HEK293 (cell line): Measurements from ENCODE around the gene TFRC.
"Not testable (repeated sequence)": the region's sequence is repeated elsewhere in the genome, so short reads cannot be mapped to it uniquely, and the experiment has no call there.

ENCODE experiments used
- CTCF ChIA-PET: fragments of 350-600 bp; formaldehyde crosslinking; extraction: SDS; loops from one replicate; lab custom pipeline; 2021; ENCODE audit warnings: antibody characterized with exemption; lab: Yijun Ruan, JAX
- POLR2A ChIA-PET: fragments of 300-600 bp; formaldehyde crosslinking; extraction: SDS; loops from one replicate; lab custom pipeline; 2020; ENCODE audit warnings: antibody characterized with exemption, inconsistent platforms; lab: Yijun Ruan, JAX
- H3K27ac ChIP-seq: fragments of 200-500 bp; sonication (Bioruptor generic); 2 replicates; pipeline ENCODE4 v1.5.1; 2014; ENCODE audit warnings: low read depth, low read length, control low read depth, inconsistent platforms; ENCODE audit errors: extremely low read depth
- H3K36me3 ChIP-seq, 2 experiments: fragments of 200-500 bp in 1 of 2; sonication (Bioruptor generic) in 1 of 2; 1 replicate in 1 of 2; 2 replicates in 1 of 2; pipeline ENCODE4 v1.5.1; 2014 to 2017; ENCODE audit warnings: inconsistent platforms in 2 of 2, low read length in 2 of 2; ENCODE audit not compliant: control insufficient read depth in 2 of 2, insufficient read depth in 1 of 2
- H3K4me1 ChIP-seq: fragments of 200-500 bp; sonication (Bioruptor generic); 2 replicates; pipeline ENCODE4 v1.5.1; 2014; ENCODE audit warnings: mild to moderate bottlenecking, low read length, inconsistent platforms; ENCODE audit not compliant: control insufficient read depth, insufficient read depth
- H3K4me3 ChIP-seq: 2 replicates; pipeline ENCODE4 v1.5.1; 2011; ENCODE audit warnings: low read depth, mild to moderate bottlenecking, control low read depth, low read length, moderate library complexity
- H3K9me3 ChIP-seq: fragments of 200-500 bp; sonication (Bioruptor generic); 2 replicates; pipeline ENCODE4 v1.5.1; 2014; ENCODE audit warnings: low read depth, low read length, inconsistent platforms; ENCODE audit not compliant: control insufficient read depth, insufficient read depth
- BCL6B ChIP-seq: fragments of 450-650 bp; formaldehyde crosslinking; IDR thresholded peaks from 2 replicates; pipeline ENCODE4 v1.5.1; 2017; ENCODE audit warnings: missing biosample characterization, missing genetic modification characterization
- EGR2 ChIP-seq: fragments of 450-650 bp; formaldehyde crosslinking; IDR thresholded peaks from 2 replicates; pipeline ENCODE4 v1.5.1; 2016; ENCODE audit warnings: low read depth, missing biosample characterization, missing genetic modification characterization
- PRDM2 ChIP-seq: fragments of 450-650 bp; formaldehyde crosslinking; IDR thresholded peaks from 2 replicates; pipeline ENCODE4 v1.5.1; 2016; ENCODE audit warnings: missing biosample characterization, missing genetic modification characterization, borderline replicate concordance
- RBAK ChIP-seq: fragments of 450-650 bp; formaldehyde crosslinking; IDR thresholded peaks from 2 replicates; pipeline ENCODE4 v1.5.1; 2016; ENCODE audit warnings: missing biosample characterization, missing genetic modification characterization
- ZBTB17 ChIP-seq: fragments of 450-650 bp; formaldehyde crosslinking; IDR thresholded peaks from 2 replicates; pipeline ENCODE4 v1.5.1; 2016; ENCODE audit warnings: missing biosample characterization, missing genetic modification characterization
- ZBTB6 ChIP-seq: fragments of 450-650 bp; formaldehyde crosslinking; IDR thresholded peaks from 2 replicates; pipeline ENCODE4 v1.5.1; 2017; ENCODE audit warnings: missing biosample characterization, missing genetic modification characterization
- ZNF10 ChIP-seq: fragments of 450-650 bp; formaldehyde crosslinking; IDR thresholded peaks from 2 replicates; pipeline ENCODE4 v1.5.1; 2017; ENCODE audit warnings: missing biosample characterization, missing genetic modification characterization
- ZNF146 ChIP-seq: fragments of 450-650 bp; formaldehyde crosslinking; IDR thresholded peaks from 2 replicates; pipeline ENCODE4 v1.5.1; 2016; ENCODE audit warnings: missing biosample characterization, missing genetic modification characterization
- ZNF19 ChIP-seq: fragments of 450-650 bp; formaldehyde crosslinking; IDR thresholded peaks from 2 replicates; pipeline ENCODE4; 2016; ENCODE audit warnings: missing biosample characterization, missing genetic modification characterization, low read depth
- ZNF24 ChIP-seq: fragments of 450-650 bp; formaldehyde crosslinking; IDR thresholded peaks from 2 replicates; pipeline ENCODE4 v1.5.1; 2016; ENCODE audit warnings: missing biosample characterization, missing genetic modification characterization
- ZNF280D ChIP-seq: fragments of 450-650 bp; formaldehyde crosslinking; IDR thresholded peaks from 2 replicates; pipeline ENCODE4 v1.5.1; 2016; ENCODE audit warnings: missing biosample characterization, missing genetic modification characterization
- ZNF629 ChIP-seq: fragments of 450-650 bp; formaldehyde crosslinking; IDR thresholded peaks from 2 replicates; pipeline ENCODE4 v1.5.1; 2017; ENCODE audit warnings: missing biosample characterization, missing genetic modification characterization
- TF ChIP-seq, protein P1 (sequence below): fragments of 450-650 bp; formaldehyde crosslinking; IDR thresholded peaks from 2 replicates; pipeline ENCODE4 v1.5.1; 2017; ENCODE audit warnings: missing biosample characterization, missing genetic modification characterization

TFRC gene

GRCh38 chr3:196020373-196020772 is 61.5 kb downstream of the TFRC start:
- Histone ChIP-seq H3K27ac (no peak overlapping the region), H3K4me1 (no peaks in the 10 kb centered on the region), H3K9me3 (no peaks in the 10 kb centered on the region), H3K36me3 (no peaks in the 10 kb centered on the region), H3K4me3 (no peak overlapping the region)
- ChIA-PET POLR2A (no interaction called here), CTCF (interaction anchor here (0.8 kb wide), 1 partner anchor 177 kb away, joined by 4 read pairs; no protein-coding TSS in a partner anchor)
- TF ChIP-seq EGR2 (tag by site-specific recombination) = no peak

DNA sequence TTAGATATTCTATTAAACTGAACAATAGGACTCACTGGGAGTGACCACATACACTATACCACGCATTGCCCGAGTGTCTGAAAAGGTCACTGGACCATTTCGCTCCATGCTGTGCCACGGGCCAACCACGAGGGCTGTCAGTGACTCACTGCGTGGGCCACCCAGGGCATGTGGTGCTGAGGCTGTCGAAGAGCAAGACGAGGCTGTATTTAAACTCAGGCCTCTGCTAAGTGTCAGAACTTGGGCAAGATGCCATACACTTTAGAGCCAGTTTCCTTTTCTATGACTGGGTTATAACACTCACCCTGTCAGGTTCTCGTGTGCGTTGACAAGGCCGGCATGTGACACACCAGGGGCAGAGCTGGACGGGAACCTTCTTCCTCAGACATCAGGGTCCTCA is 62.3 kb downstream of the TFRC start:
- POLR2A ChIA-PET, H3K4me1 ChIP-seq, H3K4me3 ChIP-seq, H3K27ac ChIP-seq, H3K36me3 ChIP-seq, H3K9me3 ChIP-seq, CTCF ChIA-PET: not testable (repeated sequence)

DNA sequence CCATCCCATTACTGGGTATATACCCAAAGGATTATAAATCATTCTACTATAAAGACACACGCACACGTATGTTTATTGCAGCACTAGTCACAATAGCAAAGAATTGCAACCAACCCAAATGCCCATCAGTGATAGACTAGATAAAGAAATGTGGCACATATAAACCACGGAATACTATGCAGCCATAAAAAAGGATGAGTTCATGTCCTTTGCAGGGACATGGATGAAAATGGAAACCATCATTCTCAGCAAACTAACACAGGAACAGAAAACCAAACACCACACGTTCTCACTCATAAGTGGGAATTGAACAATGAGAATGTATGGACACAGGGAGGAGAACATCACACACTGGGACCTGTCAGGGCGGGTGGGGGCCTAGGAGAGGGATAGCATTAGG is 63.7 kb downstream of the TFRC start:
- H3K4me1 ChIP-seq, CTCF ChIA-PET, H3K9me3 ChIP-seq, POLR2A ChIA-PET, H3K36me3 ChIP-seq, H3K27ac ChIP-seq, H3K4me3 ChIP-seq: not testable (repeated sequence)
- 0 out of 2 replicates have a peak, but pooled peaks have one; percentile 38 for TF ChIP-seq ZNF280D
- TF ChIP-seq ZNF146 = peak; percentile 99

DNA sequence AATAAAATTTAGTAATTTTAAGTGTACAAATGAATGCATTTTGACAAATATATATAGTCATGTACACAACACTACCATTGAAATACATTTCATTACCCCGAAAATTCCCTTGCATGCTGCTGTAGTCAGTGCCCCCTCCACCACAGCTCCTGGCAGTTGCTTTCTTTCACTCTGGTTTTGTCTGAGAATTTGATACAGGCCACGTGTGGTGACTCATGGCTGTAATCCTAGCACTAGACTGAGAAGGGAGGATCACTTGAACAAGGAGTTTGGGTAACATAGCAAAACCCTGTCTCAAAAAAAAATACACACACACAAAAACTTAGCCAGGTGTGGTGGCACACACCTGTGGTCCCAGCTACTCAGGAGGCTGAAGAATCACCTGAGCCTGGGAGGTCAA is 65.4 kb downstream of the TFRC start:
- CTCF ChIA-PET = no interaction called here
- POLR2A ChIA-PET = no interaction called here
- TF ChIP-seq ZBTB6 (tag by site-specific recombination) (no peak), ZNF10 (tag by site-specific recombination) (no peak), PRDM2 (tag by site-specific recombination) (no peak), ZNF24 (tag by site-specific recombination) (no peak), ZNF629 (tag by site-specific recombination) (no peak), RBAK (tag by site-specific recombination) (no peak), ZNF19 (tag by site-specific recombination) (no peak), BCL6B (tag by site-specific recombination) (no peak), ZBTB17 (tag by site-specific recombination) (0 out of 2 replicates have a peak, but pooled peaks have one; percentile 33)
- TF ChIP-seq, protein P1, sequence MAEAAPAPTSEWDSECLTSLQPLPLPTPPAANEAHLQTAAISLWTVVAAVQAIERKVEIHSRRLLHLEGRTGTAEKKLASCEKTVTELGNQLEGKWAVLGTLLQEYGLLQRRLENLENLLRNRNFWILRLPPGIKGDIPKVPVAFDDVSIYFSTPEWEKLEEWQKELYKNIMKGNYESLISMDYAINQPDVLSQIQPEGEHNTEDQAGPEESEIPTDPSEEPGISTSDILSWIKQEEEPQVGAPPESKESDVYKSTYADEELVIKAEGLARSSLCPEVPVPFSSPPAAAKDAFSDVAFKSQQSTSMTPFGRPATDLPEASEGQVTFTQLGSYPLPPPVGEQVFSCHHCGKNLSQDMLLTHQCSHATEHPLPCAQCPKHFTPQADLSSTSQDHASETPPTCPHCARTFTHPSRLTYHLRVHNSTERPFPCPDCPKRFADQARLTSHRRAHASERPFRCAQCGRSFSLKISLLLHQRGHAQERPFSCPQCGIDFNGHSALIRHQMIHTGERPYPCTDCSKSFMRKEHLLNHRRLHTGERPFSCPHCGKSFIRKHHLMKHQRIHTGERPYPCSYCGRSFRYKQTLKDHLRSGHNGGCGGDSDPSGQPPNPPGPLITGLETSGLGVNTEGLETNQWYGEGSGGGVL (tag by site-specific recombination) = no peak

More for the DNA sequence above, 65.4 kb downstream of the TFRC start:
- H3K27ac ChIP-seq = no peak overlapping the region
- no peaks in the 10 kb centered on the region for H3K36me3 ChIP-seq
- no peaks in the 10 kb centered on the region for H3K4me1 ChIP-seq
- no peak overlapping the region for H3K4me3 ChIP-seq
- H3K9me3 ChIP-seq = no peaks in the 10 kb centered on the region
